Raji (cell line): Measurements from ENCODE around the gene FSTL4.

Experiments used
- POLR2A ChIP-seq: IDR thresholded peaks from 2 replicates; pipeline ENCODE4 v1.6.1; 2011; ENCODE audit warnings: low read depth, low read length, control low read depth; ENCODE audit not compliant: insufficient read depth

Gene FSTL4

GRCh38 chr5:133612249-133612860 lies at the start of gene FSTL4:
TSS of gene FSTL4 (minus strand) at chr5:133612541.
- no peak for TF ChIP-seq POLR2A

GRCh38 chr5:133661389-133661788 lies 49.0 kb upstream of the FSTL4 start:
- TF ChIP-seq POLR2A: no peak

DNA sequence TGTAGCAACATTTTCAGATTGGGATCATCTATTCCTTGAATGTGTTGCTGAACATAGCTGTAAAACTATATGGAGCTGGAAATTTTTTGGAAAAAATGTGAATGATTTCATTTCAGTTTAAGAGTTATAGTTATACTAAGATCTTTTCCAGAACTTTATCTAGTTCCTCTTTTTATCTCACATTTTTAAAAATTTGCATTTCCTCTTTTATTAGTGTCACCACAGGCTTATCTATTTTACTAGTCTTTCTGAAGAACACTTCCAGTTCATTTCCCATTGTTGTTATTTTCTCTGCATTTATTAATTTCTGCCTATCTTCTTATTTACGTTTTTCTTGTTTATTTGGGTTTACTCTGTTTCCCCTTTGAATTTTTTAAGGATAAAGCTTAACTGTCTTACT lies 46.0 kb upstream of the FSTL4 start:
- no peak for TF ChIP-seq POLR2A

- no peak for TF ChIP-seq POLR2A
These were observed 44.7 kb upstream of the FSTL4 start for GRCh38 chr5:133657036-133657435.

- no peak for TF ChIP-seq POLR2A
These were observed 43.6 kb upstream of the FSTL4 start for GRCh38 chr5:133655966-133656365.

- no peak for TF ChIP-seq POLR2A
These were observed 41.4 kb upstream of the FSTL4 start for GRCh38 chr5:133653760-133654049.

DNA sequence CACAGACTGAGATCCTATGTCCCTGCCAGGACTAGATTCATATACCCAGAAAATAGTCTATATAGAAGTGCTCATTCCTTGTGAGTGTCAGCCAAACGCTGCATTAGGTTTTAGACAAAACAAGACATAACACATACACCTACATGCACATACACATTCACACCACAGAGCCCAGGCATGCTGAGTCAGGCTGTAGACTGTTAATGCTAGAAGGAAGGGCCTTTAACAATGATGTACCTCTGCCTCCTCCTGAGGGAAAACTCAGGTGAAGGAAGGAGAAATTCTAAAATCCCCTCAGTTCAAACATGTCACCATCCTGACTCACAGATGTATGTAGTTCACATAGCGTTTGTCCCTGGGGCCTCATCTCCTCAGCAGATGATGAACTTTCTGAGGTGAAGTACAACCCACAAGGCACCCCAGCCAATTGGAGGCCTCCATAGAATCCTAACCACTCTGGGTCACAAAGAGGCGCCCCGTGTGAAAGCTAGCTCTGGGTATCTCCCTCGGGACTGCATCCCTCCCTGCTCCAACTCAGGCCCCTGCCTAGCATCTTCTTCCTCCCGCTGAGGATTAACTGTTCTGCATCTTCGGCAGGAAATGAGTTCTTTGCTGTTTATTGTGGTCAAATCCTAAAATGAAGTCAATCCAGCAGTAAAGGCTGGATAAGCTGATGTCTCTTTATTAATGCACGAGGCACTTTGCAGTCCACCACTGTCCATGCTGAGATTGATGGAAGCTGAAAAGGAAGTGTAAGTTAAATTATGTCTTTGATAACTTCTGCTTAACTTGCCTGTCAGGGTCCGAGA lies 40.8 kb upstream of the FSTL4 start:
- TF ChIP-seq POLR2A: no peak

DNA sequence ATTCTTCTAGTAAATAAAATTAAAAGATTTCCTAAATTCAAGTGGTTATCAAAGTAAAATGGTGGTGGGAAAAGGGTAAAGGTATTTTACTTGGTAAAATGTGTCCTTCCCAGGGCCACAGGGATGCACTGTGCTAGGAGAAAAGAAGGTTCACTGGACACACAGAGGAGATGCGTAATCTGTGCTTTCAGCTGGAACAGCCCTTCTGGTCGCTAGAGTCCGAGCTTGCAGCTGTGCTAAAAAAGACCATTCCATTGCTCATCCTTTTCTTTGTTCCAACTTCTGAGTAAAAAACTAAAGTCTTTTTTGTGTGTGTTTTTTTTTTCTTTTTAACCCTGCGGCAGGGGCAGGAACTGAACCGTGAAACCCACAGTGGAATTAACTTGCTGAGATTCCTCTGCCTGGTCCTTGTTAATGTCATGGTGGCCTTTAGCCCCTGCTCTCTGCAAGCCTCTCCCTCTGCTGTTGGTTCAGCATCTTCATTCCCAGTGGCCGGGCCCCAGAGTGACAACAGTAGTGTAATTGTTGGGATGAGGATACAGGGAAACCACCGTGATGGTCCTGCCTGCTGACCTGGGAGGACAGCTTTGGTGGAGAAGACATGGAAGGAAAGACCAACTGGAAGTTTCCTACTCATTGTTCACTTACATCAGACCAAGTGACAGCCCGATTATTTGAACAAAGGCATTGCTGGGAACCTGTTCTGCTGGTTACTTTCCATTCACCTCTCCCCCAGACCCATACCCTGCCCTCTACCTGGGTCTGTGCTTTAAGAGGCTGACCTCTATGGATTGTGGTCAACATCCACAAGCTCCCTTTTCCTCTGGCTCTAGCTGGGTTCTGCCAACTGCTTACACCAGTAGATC lies 31.9 kb upstream of the FSTL4 start:
- no peak for TF ChIP-seq POLR2A

GRCh38 chr5:133643365-133643764 lies 31.0 kb upstream of the FSTL4 start:
- no peak for TF ChIP-seq POLR2A

DNA sequence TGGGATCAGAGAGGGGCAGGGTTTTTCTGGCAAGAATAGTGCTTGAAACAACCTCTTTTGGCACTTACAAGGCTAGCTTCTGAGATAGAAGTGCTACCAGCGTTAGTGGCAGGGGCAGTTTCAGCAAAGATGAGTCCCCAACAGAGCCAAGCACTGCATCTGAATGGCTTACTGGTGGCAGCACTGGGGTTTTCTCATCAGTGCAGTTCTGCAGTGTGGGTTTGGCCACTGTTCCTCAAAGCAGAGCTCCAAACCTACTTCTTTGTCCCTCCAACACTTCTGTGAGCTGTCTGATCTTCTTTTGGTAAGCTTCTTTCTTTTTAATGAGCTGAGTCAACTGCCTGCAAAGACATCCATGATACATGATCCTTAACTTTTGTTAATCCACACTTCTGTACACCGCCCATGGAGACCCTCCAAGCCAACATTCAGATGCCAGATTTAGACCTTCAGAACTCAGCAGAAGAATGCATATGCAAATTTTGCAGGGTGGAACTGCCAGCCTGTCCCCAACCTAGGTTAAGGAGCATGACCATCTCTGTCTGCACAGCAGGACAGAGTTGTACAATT lies 29.9 kb upstream of the FSTL4 start:
- no peak for TF ChIP-seq POLR2A

DNA sequence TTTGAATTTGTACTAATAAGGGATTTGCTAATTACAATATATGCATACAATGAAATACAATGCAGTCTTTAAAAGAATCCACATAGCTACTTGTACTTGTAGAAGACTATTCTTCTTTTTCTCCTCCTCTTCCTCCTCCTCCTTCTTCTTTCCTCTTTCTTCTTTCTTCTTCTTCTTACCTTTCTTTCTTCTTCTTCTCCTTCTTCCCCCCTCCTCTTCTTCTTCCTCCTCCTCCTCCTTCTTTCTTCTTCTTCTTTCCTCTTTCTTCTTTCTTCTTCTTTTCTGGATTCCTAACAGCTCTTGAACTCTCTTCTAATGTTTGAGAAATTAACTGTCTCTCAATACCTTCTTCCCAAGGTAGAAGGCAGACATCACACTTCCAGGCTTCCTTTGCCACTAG lies 29.3 kb upstream of the FSTL4 start:
- TF ChIP-seq POLR2A: no peak

GRCh38 chr5:133639850-133640528 lies 27.6 kb upstream of the FSTL4 start:
- TF ChIP-seq POLR2A: no peak

DNA sequence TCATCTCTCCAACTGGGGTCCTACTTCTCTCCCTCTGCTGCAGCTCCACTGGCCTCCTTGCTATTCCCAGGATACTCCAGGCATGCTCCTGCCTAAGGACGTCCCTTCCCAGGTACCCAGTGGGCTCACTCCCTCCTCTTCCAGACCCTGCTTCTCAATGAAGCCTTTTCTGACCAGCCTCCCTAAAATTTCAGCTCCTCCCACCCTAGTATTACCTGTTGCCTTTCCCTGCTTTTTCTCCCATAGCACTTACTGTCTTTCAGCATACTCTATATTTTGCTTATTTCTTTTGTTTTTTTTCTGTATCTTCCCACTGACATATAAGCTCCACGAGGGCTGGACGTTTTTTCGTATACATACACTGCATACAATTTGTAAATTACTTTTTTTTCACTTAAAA lies 26.1 kb upstream of the FSTL4 start:
- no peak for TF ChIP-seq POLR2A

GRCh38 chr5:133637206-133637605 lies 24.9 kb upstream of the FSTL4 start:
- no peak for TF ChIP-seq POLR2A

GRCh38 chr5:133635051-133635450 lies 22.7 kb upstream of the FSTL4 start:
- TF ChIP-seq POLR2A: no peak
